ENCODE results near the gene ZSCAN5A. TPM values are rescaled to one million over a fixed set of nuclear protein-coding genes. Genes with fewer than 3 reads are reported as not detected.

The ZSCAN5A gene, protein sequence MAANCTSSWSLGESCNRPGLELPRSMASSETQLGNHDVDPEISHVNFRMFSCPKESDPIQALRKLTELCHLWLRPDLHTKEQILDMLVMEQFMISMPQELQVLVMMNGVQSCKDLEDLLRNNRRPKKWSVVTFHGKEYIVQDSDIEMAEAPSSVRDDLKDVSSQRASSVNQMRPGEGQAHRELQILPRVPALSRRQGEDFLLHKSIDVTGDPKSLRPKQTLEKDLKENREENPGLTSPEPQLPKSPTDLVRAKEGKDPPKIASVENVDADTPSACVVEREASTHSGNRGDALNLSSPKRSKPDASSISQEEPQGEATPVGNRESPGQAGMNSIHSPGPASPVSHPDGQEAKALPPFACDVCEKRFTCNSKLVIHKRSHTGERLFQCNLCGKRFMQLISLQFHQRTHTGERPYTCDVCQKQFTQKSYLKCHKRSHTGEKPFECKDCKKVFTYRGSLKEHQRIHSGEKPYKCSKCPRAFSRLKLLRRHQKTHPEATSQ
- polyA plus RNA-seq (2013) = 6.4 and 6.9 TPM in 2 replicates

DNA sequence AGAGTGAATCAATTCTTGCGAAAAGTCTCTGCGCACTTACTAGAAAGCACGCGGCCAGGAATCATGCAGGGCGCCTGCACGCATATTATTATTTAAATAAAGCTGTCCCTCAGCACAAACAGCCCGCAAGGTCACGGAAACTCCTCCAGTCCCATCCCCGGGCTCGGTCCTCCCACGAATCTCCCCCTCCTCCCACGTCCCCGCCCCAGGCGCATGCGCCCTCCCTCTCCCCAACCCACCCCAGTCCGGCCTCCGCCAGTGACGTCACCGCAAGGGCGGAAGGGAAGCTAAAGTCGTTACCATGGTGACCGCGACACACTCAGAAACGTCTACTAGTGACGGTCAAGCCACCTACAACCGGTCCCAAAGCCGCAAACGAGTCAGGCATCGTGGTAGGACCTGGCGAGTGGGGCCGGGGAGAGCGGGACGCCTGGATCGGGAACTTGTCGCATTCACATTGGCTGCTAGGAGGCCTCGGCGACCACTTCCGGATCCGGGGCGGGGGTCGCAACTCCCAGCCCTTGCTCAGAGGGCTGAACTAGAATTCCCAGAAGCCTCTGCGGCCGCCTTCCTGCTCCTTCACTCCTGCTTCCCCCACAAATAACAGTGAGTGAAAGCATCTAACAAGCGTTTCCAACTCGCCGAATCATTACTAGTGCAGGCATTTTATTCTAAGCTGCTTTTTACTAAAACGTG lies at the start of gene ZSCAN5A:
Gene ZSCAN5A (minus strand): TSS at position 459 of the 696 bp plus-strand sequence. CDS start 89,793 bp downstream, outside the sequence.
- Histone ChIP-seq H3K27me3 (ENCODE audit: insufficient read depth, low read length) (no peaks in the 10 kb centered on the region), H4K91ac (ENCODE audit: low read depth, low read length) (peak within 1 kb of the TSS; percentile 97), H2BK12ac (ENCODE audit: low read length) (peak within 1 kb of the TSS; percentile 26), H3K36me3 (ENCODE audit: control insufficient read depth in 1 of 2, insufficient read depth in 2 of 2, low read length in 2 of 2) (peaks cover 0 to 2% of the 10 kb centered on the region in 2 experiments), H3K18ac (ENCODE audit: low read length) (peak within 1 kb of the TSS; percentile 96), H3K79me1 (ENCODE audit: low read length) (peaks cover 14% of the 10 kb centered on the region), H3K4ac (ENCODE audit: low read depth, low read length) (peak within 1 kb of the TSS; percentile 80), H3K79me2 (ENCODE audit: control insufficient read depth, insufficient read depth, low read length, poor library complexity) (peaks cover 7% of the 10 kb centered on the region), H4K12ac (ENCODE audit: low read depth, low read length) (peak within 1 kb of the TSS; percentile 98), H3K14ac (ENCODE audit: low read length) (peak within 1 kb of the TSS; percentile 95), H3K9ac (ENCODE audit: low read length) (peak within 1 kb of the TSS; percentile 94), H3K4me1 (ENCODE audit: control insufficient read depth in 1 of 2, insufficient read depth in 2 of 2, low read length in 2 of 2) (peaks cover 5 to 11% of the 10 kb centered on the region in 2 experiments), H3K23ac (ENCODE audit: low read length) (no peak within 1 kb of the TSS), H3K4me3 (ENCODE audit: low read depth, low read length) (peak within 1 kb of the TSS; percentile 91), H3K27ac (ENCODE audit: low read depth, low read length) (peak within 1 kb of the TSS; percentile 91), H3K9me3 (ENCODE audit: insufficient read depth, low read depth, low read length) (no peaks in the 10 kb centered on the region), H2BK5ac (ENCODE audit: low read depth, low read length, poor library complexity) (peak within 1 kb of the TSS; percentile 98), H4K8ac (ENCODE audit: low read depth, low read length) (peak within 1 kb of the TSS; percentile 99), H2AK5ac (ENCODE audit: low read length) (peak within 1 kb of the TSS; percentile 79), H3K4me2 (ENCODE audit: low read length) (peak within 1 kb of the TSS; percentile 86), H2AFZ (ENCODE audit: insufficient read depth, low read length, poor library complexity) (peak within 1 kb of the TSS; percentile 92), H2BK120ac (ENCODE audit: insufficient read depth, low read length, poor library complexity) (peak within 1 kb of the TSS; percentile 93)
- peak; percentile 92 to 98 for DNase-seq
- WGBS (ENCODE audit: extremely low coverage, insufficient coverage, insufficient read length) = no CpG with 5 or more reads among the region's 47 CpGs

DNA sequence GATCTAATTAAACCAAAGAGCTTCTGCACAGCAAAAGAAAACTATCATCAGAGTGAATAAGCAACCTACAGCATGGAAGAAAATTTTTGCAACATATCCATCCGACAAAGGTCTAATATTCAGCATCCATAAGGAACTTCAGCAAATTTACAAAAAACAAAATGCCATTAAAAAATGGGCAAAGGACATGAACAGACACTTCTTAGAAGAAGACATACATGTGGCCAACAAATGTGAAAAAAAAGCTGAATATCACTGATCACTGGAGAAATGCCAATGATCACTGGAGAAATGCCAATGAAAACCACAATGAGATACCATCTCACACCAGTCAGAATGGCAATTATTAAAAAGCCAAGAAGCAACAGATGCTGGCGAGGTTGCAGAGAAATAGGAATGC lies 46.2 kb upstream of the ZSCAN5A start:
- DNase-seq = no peak
- Histone ChIP-seq H3K9ac (ENCODE audit: low read length) (no peak overlapping the region), H2BK120ac (ENCODE audit: insufficient read depth, low read length, poor library complexity) (no peak overlapping the region), H3K4ac (ENCODE audit: low read depth, low read length) (no peak overlapping the region), H2BK12ac (ENCODE audit: low read length) (no peak overlapping the region), H3K4me1 (ENCODE audit: control insufficient read depth in 1 of 2, insufficient read depth in 2 of 2, low read length in 2 of 2) (no peaks in the 10 kb centered on the region), H4K91ac (ENCODE audit: low read depth, low read length) (no peak overlapping the region), H3K18ac (ENCODE audit: low read length) (no peak overlapping the region), H3K9me3 (ENCODE audit: insufficient read depth, low read depth, low read length) (peaks cover 2% of the 10 kb centered on the region), H3K79me1 (ENCODE audit: low read length) (no peaks in the 10 kb centered on the region), H2AK5ac (ENCODE audit: low read length) (no peak overlapping the region), H2AFZ (ENCODE audit: insufficient read depth, low read length, poor library complexity) (no peak overlapping the region), H2BK5ac (ENCODE audit: low read depth, low read length, poor library complexity) (no peak overlapping the region), H4K12ac (ENCODE audit: low read depth, low read length) (no peak overlapping the region), H3K79me2 (ENCODE audit: control insufficient read depth, insufficient read depth, low read length, poor library complexity) (no peaks in the 10 kb centered on the region), H3K14ac (ENCODE audit: low read length) (no peak overlapping the region), H4K8ac (ENCODE audit: low read depth, low read length) (no peak overlapping the region), H3K4me2 (ENCODE audit: low read length) (no peak overlapping the region), H3K27ac (ENCODE audit: low read depth, low read length) (no peak overlapping the region), H3K23ac (ENCODE audit: low read length) (no peak overlapping the region), H3K4me3 (ENCODE audit: low read depth, low read length) (no peak overlapping the region), H3K27me3 (ENCODE audit: insufficient read depth, low read length) (no peaks in the 10 kb centered on the region), H3K36me3 (ENCODE audit: control insufficient read depth in 1 of 2, insufficient read depth in 2 of 2, low read length in 2 of 2) (no peaks in the 10 kb centered on the region)
- no CpG with 5 or more reads among the region's 2 CpGs for WGBS (ENCODE audit: extremely low coverage, insufficient coverage, insufficient read length)

DNA sequence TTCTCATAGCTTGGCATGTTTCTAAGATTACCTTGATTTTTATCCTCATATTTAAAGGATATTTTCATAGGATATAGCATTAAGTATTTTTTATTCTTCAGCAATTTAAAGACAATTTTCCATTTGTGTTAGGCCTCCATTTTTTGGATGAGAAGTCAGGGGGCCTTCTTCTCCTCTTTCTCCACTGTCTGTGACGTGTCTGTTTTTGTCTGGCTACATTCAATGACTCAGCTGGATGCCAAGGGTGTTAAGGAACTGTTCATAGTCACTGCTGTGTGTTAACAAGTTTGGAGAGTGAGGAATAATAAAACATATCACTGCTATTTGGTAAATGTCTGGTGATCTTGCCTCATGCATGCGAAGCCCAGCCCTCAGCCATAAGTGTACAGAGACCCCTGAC lies 42.3 kb upstream of the ZSCAN5A start:
- H3K27me3 ChIP-seq (ENCODE audit: insufficient read depth, low read length) = no peaks in the 10 kb centered on the region
- H4K91ac ChIP-seq (ENCODE audit: low read depth, low read length) = no peak overlapping the region
- no peak overlapping the region for H3K23ac ChIP-seq (ENCODE audit: low read length)
- H3K14ac ChIP-seq (ENCODE audit: low read length) = no peak overlapping the region
- no peaks in the 10 kb centered on the region for H3K79me1 ChIP-seq (ENCODE audit: low read length)
- no peak overlapping the region for H2AK5ac ChIP-seq (ENCODE audit: low read length)
- no peak overlapping the region for H4K12ac ChIP-seq (ENCODE audit: low read depth, low read length)
- H3K18ac ChIP-seq (ENCODE audit: low read length) = no peak overlapping the region
- H2BK120ac ChIP-seq (ENCODE audit: insufficient read depth, low read length, poor library complexity) = no peak overlapping the region
- WGBS (ENCODE audit: extremely low coverage, insufficient coverage, insufficient read length) = no CpG with 5 or more reads among the region's 2 CpGs
- no peak overlapping the region for H2AFZ ChIP-seq (ENCODE audit: insufficient read depth, low read length, poor library complexity)
- no peak overlapping the region for H2BK12ac ChIP-seq (ENCODE audit: low read length)
- H3K36me3 ChIP-seq (ENCODE audit: control insufficient read depth in 1 of 2, insufficient read depth in 2 of 2, low read length in 2 of 2) = no peaks in the 10 kb centered on the region
- no peak overlapping the region for H3K27ac ChIP-seq (ENCODE audit: low read depth, low read length)
- H3K9ac ChIP-seq (ENCODE audit: low read length) = no peak overlapping the region
- no peaks in the 10 kb centered on the region for H3K79me2 ChIP-seq (ENCODE audit: control insufficient read depth, insufficient read depth, low read length, poor library complexity)
- no peak overlapping the region for H3K4me2 ChIP-seq (ENCODE audit: low read length)
- no peak for DNase-seq
- H2BK5ac ChIP-seq (ENCODE audit: low read depth, low read length, poor library complexity) = no peak overlapping the region
- no peak overlapping the region for H3K4ac ChIP-seq (ENCODE audit: low read depth, low read length)
- no peaks in the 10 kb centered on the region for H3K4me1 ChIP-seq (ENCODE audit: control insufficient read depth in 1 of 2, insufficient read depth in 2 of 2, low read length in 2 of 2)
- H3K9me3 ChIP-seq (ENCODE audit: insufficient read depth, low read depth, low read length) = peaks cover 2% of the 10 kb centered on the region
- no peak overlapping the region for H3K4me3 ChIP-seq (ENCODE audit: low read depth, low read length)
- no peak overlapping the region for H4K8ac ChIP-seq (ENCODE audit: low read depth, low read length)

DNA sequence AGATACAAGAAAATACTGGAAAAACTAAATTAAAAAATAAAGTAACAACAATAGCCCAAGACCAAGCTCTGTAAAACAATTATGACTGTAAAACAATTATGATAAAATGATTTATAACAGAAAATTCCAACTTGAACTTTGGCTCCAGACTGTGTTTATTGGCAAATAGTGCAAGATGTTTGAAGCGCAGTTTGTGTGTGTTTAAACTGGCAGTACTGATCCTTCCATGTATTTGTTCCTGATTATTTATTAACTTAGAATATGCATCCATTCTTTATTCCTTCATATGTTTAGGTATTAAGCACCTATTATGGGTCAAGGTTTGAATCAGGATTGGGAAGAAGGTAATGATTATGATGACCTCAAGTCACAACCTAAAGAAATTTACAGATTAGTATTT lies 40.9 kb upstream of the ZSCAN5A start:
- H3K18ac ChIP-seq (ENCODE audit: low read length) = no peak overlapping the region
- H3K36me3 ChIP-seq (ENCODE audit: control insufficient read depth in 1 of 2, insufficient read depth in 2 of 2, low read length in 2 of 2) = no peaks in the 10 kb centered on the region
- no peak overlapping the region for H3K27ac ChIP-seq (ENCODE audit: low read depth, low read length)
- no peak overlapping the region for H4K8ac ChIP-seq (ENCODE audit: low read depth, low read length)
- H2BK120ac ChIP-seq (ENCODE audit: insufficient read depth, low read length, poor library complexity) = no peak overlapping the region
- H4K12ac ChIP-seq (ENCODE audit: low read depth, low read length) = no peak overlapping the region
- no peak for DNase-seq
- H3K4me3 ChIP-seq (ENCODE audit: low read depth, low read length) = no peak overlapping the region
- H2BK12ac ChIP-seq (ENCODE audit: low read length) = no peak overlapping the region
- H3K4ac ChIP-seq (ENCODE audit: low read depth, low read length) = no peak overlapping the region
- H2AK5ac ChIP-seq (ENCODE audit: low read length) = no peak overlapping the region
- H3K9ac ChIP-seq (ENCODE audit: low read length) = no peak overlapping the region
- H3K79me1 ChIP-seq (ENCODE audit: low read length) = no peaks in the 10 kb centered on the region
- no peaks in the 10 kb centered on the region for H3K27me3 ChIP-seq (ENCODE audit: insufficient read depth, low read length)
- H3K4me2 ChIP-seq (ENCODE audit: low read length) = no peak overlapping the region
- no peak overlapping the region for H3K23ac ChIP-seq (ENCODE audit: low read length)
- H4K91ac ChIP-seq (ENCODE audit: low read depth, low read length) = no peak overlapping the region
- H3K14ac ChIP-seq (ENCODE audit: low read length) = no peak overlapping the region
- H2BK5ac ChIP-seq (ENCODE audit: low read depth, low read length, poor library complexity) = no peak overlapping the region
- H2AFZ ChIP-seq (ENCODE audit: insufficient read depth, low read length, poor library complexity) = no peak overlapping the region
- H3K9me3 ChIP-seq (ENCODE audit: insufficient read depth, low read depth, low read length) = no peaks in the 10 kb centered on the region
- H3K4me1 ChIP-seq (ENCODE audit: control insufficient read depth in 1 of 2, insufficient read depth in 2 of 2, low read length in 2 of 2) = no peaks in the 10 kb centered on the region
- no CpG with 5 or more reads among the region's 1 CpG for WGBS (ENCODE audit: extremely low coverage, insufficient coverage, insufficient read length)
- no peaks in the 10 kb centered on the region for H3K79me2 ChIP-seq (ENCODE audit: control insufficient read depth, insufficient read depth, low read length, poor library complexity)
